ENCODE data around the gene MINDY3.

The MINDY3 gene

GRCh38 chr10:15814565-15814964 is 45.7 kb downstream of the MINDY3 start:
- no peak for TF ChIP-seq CTCF (IDR thresholded peaks at IDR 0.05; ENCODE audit: low read depth, low read length, missing control alignments)
- in situ Hi-C loops (cut with HindIII; ENCODE audit: low sequenced_read_pairs) = no loop called here
- no peak overlapping the region for H3K4me3 ChIP-seq (ENCODE audit: low read depth, low read length)
- no peak for DNase-seq (ENCODE audit: low read depth)

DNA sequence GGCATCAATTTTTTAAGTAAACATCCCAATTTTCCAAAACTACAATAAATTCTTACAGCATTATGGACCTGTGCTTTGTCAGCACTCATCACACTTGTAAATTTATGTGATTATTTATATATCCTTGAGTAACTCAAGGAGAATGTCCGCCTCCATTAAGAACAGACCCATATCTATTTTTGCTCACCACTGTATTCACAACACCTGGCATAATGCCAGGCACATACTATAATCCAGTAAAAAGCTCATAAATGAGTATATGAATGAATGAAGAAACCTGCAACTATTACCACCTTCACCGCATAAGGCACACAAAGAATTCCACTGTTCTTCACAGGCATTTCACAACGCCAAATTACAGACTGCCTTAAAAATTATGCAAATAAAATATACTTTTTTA is 46.9 kb downstream of the MINDY3 start:
- no peak overlapping the region for H3K4me3 ChIP-seq (ENCODE audit: low read depth, low read length)
- in situ Hi-C loops (cut with HindIII; ENCODE audit: low sequenced_read_pairs) = no loop called here
- no peak for TF ChIP-seq CTCF (IDR thresholded peaks at IDR 0.05; ENCODE audit: low read depth, low read length, missing control alignments)
- DNase-seq (ENCODE audit: low read depth) = no peak

DNA sequence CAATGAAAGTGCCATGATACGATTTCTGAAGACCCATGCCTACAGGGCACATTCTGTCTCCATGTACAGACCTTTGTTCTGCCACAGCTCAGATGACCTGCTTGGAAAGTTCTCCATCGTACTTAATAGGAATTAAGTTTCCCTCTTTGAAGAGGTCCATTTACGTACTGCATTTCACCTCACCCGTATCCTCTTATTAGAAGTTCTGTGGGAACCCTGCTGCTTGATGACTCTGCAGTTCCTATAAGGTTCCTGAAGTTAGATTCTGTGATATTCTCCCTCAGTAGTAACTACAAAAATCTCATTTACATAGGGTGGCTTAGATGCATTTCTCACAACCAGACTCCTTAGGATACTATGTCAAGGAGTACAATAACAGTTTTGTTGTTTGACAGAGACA is 50.9 kb downstream of the MINDY3 start:
- TF ChIP-seq CTCF (IDR thresholded peaks at IDR 0.05; ENCODE audit: low read depth, low read length, missing control alignments) = no peak
- in situ Hi-C loops (cut with HindIII; ENCODE audit: low sequenced_read_pairs) = no loop called here
- no peak overlapping the region for H3K4me3 ChIP-seq (ENCODE audit: low read depth, low read length)
- no peak for DNase-seq (ENCODE audit: low read depth)

- no peak for DNase-seq (ENCODE audit: low read depth)
- no peak for TF ChIP-seq CTCF (IDR thresholded peaks at IDR 0.05; ENCODE audit: low read depth, low read length, missing control alignments)
- in situ Hi-C loops (cut with HindIII; ENCODE audit: low sequenced_read_pairs) = no loop called here
- no peak overlapping the region for H3K4me3 ChIP-seq (ENCODE audit: low read depth, low read length)
These were observed 52.0 kb downstream of the MINDY3 start for GRCh38 chr10:15808204-15808797.

- in situ Hi-C loops (cut with HindIII; ENCODE audit: low sequenced_read_pairs) = no loop called here
These were observed 54.8 kb downstream of the MINDY3 start for GRCh38 chr10:15805395-15806058.

GRCh38 chr10:15804109-15804508 is 56.2 kb downstream of the MINDY3 start:
- in situ Hi-C loops (cut with HindIII; ENCODE audit: low sequenced_read_pairs) = no loop called here
- TF ChIP-seq CTCF (IDR thresholded peaks at IDR 0.05; ENCODE audit: low read depth, low read length, missing control alignments) = no peak
- no peak for DNase-seq (ENCODE audit: low read depth)
- no peak overlapping the region for H3K4me3 ChIP-seq (ENCODE audit: low read depth, low read length)

More at GRCh38 chr10:15805395-15806058, 54.8 kb downstream of the MINDY3 start:
- TF ChIP-seq CTCF (IDR thresholded peaks at IDR 0.05; ENCODE audit: low read depth, low read length, missing control alignments) = no peak
- no peak for DNase-seq (ENCODE audit: low read depth)
- H3K4me3 ChIP-seq (ENCODE audit: low read depth, low read length) = no peak overlapping the region
